ENCODE measurements around the gene MRRF.

Gene MRRF

DNA sequence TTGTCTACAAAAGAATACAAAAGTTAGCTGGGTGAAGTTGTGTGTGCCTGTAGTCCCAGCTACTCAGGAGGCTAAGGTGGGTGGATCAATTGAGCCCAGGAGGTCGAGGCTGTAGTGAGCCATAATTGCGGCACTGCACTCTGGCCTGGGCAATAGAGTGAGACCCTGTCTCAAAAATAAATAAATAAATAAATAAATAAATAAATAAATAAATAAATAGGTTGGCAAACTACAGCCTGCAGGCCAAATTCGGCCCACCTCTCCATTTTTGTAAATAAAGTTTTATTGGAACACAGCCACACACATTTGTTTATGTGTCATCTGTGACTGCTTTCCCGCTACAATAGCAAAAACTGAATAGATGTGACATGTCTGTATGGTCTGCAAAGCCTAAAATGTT lies 115.6 kb downstream of the MRRF start:
- intact Hi-C loops (cut with DNase I; ENCODE audit: low total_unique reads): no loop called here
- H3K27ac ChIP-seq: no peak overlapping the region

More for the DNA sequence above, 115.6 kb downstream of the MRRF start:
- DNase-seq: no peak
- no peaks in the 10 kb centered on the region for H3K36me3 ChIP-seq
- H3K4me1 ChIP-seq: peaks cover 0 to 25% (median 20%) of the 10 kb centered on the region in 4 donors
- TF ChIP-seq CTCF (IDR thresholded peaks at IDR 0.05): no peak
- peaks cover 0 to 5% of the 10 kb centered on the region in 2 donors for H3K27me3 ChIP-seq
- no peak overlapping the region for H3K4me3 ChIP-seq
- no peaks in the 10 kb centered on the region for H3K9me3 ChIP-seq
